GM12878 (cell line): Measurements from ENCODE around the gene ANTXR2.

Experiments
- BRCA1 ChIP-seq: IDR thresholded peaks from 2 replicates; pipeline ENCODE4 v1.6.1; 2011; ENCODE audit warnings: low read depth, low read length, improper control_type of control experiment
- CHD2 ChIP-seq: IDR thresholded peaks from 2 replicates; pipeline ENCODE4 v1.6.1; 2011; ENCODE audit warnings: low read depth, low read length, improper control_type of control experiment, borderline replicate concordance
- CTCF ChIP-seq, 3 experiments: IDR thresholded peaks in 2 of 3; conservative IDR thresholded peaks in 1 of 3; 2 replicates each; pipeline ENCODE4 v1.5.1; 2011; ENCODE audit warnings: low read depth in 3 of 3, low read length in 3 of 3, mild to moderate bottlenecking in 3 of 3, control low read depth in 2 of 3, moderate library complexity in 2 of 3, inconsistent platforms in 1 of 3, mixed read lengths in 1 of 3; ENCODE audit not compliant: control insufficient read depth in 2 of 3, insufficient read depth in 1 of 3; ENCODE audit errors: extremely low read depth in 1 of 3
- JUND ChIP-seq: IDR thresholded peaks from 2 replicates; pipeline ENCODE4 v1.6.1; 2012; ENCODE audit warnings: low read depth, mild to moderate bottlenecking, low read length, improper control_type of control experiment, moderate library complexity
- SMC3 ChIP-seq: IDR thresholded peaks from 2 replicates; pipeline ENCODE4 v1.6.1; 2011; ENCODE audit warnings: low read length, improper control_type of control experiment, borderline replicate concordance

DNA sequence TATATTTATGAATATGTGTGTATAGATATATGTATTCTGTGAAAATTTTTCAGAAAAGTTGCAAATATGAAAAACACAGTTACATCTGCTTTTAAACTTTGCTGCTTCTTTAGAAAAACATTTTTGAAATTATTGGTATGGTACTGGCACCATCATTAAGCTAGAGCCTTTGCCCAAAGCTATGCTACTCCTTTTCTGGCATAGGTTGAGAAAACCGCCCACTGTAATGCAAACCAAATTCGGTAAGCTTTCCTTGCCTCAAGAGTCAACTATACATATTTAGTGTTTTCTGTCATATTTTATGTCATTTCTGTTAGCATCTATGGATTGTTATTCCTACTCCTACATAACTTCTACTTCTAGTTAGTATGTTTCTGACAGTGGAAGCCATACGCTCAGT, 50.7 kb downstream of the ANTXR2 start:
- TF ChIP-seq SMC3 (no peak), JUND (no peak), CHD2 (no peak), BRCA1 (no peak), CTCF (IDR thresholded peaks at IDR 0.05 in 2 of 3, conservative IDR thresholded peaks at IDR 0.05 in 1 of 3; ENCODE audit: control insufficient read depth in 2 of 3, extremely low read depth in 1 of 3, insufficient read depth in 1 of 3, low read depth in 3 of 3, low read length in 3 of 3) (no peak)
